Esophagus squamous epithelium (tissue), 4 donors: ENCODE measurements around the gene CRYZL1.

Experiments
- POLR2A ChIP-seq, 4 donors: fragments of 450-650 bp; IDR thresholded peaks; one replicate each; pipeline ENCODE4 v1.6.1; 2017; ENCODE audit warnings: antibody characterized with exemption in 4 of 4, mild to moderate bottlenecking in 4 of 4, moderate library complexity in 3 of 4
- TF ChIP-seq, protein P1 (sequence below), 6 experiments: fragments of 450-650 bp in 4 of 6; fragments of 200-600 bp in 2 of 6; sonication (generic) in 2 of 6; IDR thresholded peaks; one replicate each; pipeline ENCODE4 v1.5.1; 2016 to 2019; ENCODE audit warnings: antibody characterized with exemption in 6 of 6, mild to moderate bottlenecking in 4 of 6, moderate library complexity in 4 of 6

DNA sequence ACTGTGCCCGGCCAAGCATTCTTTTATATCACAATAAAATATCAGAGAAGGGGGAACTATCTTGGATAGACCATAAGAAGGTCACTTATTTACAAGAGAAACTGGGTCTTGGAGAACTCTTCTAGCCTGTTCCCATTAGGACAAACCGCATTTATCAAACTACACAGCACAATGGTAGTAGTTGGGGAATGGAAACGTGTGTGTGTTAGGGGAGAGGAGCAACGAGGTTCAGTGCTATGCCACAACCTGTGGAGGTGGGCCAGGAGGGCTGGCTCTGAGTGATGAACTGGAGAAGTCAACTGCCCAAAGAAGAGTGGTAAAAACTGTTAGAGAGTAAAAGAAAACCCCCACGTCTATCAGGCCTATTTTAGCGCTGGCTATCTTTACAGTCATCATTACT is 54.6 kb downstream of the CRYZL1 start:
- TF ChIP-seq, protein P1, sequence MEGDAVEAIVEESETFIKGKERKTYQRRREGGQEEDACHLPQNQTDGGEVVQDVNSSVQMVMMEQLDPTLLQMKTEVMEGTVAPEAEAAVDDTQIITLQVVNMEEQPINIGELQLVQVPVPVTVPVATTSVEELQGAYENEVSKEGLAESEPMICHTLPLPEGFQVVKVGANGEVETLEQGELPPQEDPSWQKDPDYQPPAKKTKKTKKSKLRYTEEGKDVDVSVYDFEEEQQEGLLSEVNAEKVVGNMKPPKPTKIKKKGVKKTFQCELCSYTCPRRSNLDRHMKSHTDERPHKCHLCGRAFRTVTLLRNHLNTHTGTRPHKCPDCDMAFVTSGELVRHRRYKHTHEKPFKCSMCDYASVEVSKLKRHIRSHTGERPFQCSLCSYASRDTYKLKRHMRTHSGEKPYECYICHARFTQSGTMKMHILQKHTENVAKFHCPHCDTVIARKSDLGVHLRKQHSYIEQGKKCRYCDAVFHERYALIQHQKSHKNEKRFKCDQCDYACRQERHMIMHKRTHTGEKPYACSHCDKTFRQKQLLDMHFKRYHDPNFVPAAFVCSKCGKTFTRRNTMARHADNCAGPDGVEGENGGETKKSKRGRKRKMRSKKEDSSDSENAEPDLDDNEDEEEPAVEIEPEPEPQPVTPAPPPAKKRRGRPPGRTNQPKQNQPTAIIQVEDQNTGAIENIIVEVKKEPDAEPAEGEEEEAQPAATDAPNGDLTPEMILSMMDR (IDR thresholded peaks at IDR 0.05): no peak
- TF ChIP-seq POLR2A (IDR thresholded peaks at IDR 0.05): no peak
